Measurements from ENCODE around the gene GPI. TPM values are rescaled to one million over a fixed set of nuclear protein-coding genes. Genes with fewer than 3 reads are reported as not detected.

Gene GPI
- total and polyA plus RNA-seq, 4 donors: 51.0 to 197 (median 130) TPM

DNA sequence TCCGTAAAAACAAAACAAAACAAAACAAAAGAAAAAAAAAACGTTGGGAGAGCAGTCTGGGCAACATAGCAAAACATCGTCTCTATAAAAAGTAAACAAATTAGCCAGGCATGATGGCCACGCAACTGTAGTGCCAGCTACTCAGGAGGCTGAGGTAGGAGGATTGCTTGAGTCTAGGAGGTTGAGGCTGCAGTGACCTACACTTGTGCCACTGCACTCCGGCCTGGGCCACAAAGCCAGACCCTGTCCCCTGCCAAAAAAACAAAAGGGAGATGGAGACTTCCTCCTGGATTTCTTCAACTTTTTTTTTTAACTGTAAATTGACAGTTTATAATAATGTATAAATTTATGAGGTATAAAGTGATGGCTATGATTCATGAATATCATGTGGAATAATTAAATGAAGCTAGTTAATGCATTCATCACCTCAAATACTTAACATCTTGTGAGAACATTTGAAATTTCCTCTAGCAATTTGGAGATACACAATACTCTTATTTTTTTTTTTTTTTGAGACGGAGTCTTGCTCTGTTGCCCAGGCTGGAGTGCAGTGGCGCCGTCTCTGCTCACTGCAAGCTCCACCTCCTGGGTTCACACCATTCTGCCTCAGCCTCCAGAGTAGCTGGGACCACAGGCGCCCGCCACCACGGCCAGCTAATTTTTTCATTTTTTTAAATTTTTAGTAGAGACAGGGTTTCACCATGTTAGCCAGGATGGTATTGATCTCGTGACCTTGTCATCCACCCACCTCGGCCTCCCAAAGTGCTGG lies 41.1 kb downstream of the GPI start:
- WGBS, 2 donors: 85 to 86% methylated on average over 13 of the region's 13 CpGs
- Histone ChIP-seq H3K4me1 (ENCODE audit: control insufficient read depth in 1 of 2, insufficient read depth in 2 of 2, low read length in 2 of 2) (no peaks in the 10 kb centered on the region), H3K4me3 (ENCODE audit: low read length in 2 of 2) (no peak overlapping the region), H3K27ac (ENCODE audit: low read depth in 1 of 2, low read length in 2 of 2) (no peak overlapping the region), H3K9me3 (ENCODE audit: control insufficient read depth, low read length) (no peaks in the 10 kb centered on the region), H3K36me3 (ENCODE audit: control insufficient read depth in 1 of 2, insufficient read depth in 2 of 2, low read length in 1 of 2) (no peaks in the 10 kb centered on the region), H3K27me3 (ENCODE audit: control insufficient read depth in 1 of 2, insufficient read depth in 2 of 2, low read length in 1 of 2) (no peaks in the 10 kb centered on the region)
- intact Hi-C loops (cut with DNase I): no loop called here
- ATAC-seq (ENCODE audit: low FRiP score): no peak
- peak in 1 of 2 donors; percentile 32 for DNase-seq

DNA sequence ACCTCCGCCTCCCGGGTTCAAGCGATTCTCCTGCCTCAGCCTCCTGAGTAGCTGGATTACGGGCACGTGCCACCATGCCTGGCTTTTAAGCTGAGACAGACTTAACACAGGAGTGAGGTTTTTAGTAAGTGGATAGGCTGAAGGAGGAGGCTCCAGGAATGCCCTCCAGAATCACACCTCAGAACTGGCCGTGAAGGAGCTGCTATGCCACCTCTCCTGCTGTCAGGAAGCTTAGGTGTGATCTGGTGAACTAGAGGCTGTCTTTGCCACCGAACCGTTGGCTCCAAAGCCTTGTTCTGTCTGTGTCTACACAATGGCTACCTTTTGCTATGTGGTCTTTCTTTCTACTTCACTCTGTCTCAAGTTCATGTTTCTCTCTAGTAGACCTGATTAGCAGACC lies 43.4 kb downstream of the GPI start:
- Histone ChIP-seq H3K4me1 (ENCODE audit: control insufficient read depth in 1 of 2, insufficient read depth in 2 of 2, low read length in 2 of 2) (no peaks in the 10 kb centered on the region), H3K27ac (ENCODE audit: low read depth in 1 of 2, low read length in 2 of 2) (no peak overlapping the region), H3K27me3 (ENCODE audit: control insufficient read depth in 1 of 2, insufficient read depth in 2 of 2, low read length in 1 of 2) (no peaks in the 10 kb centered on the region), H3K4me3 (ENCODE audit: low read length in 2 of 2) (no peak overlapping the region), H3K36me3 (ENCODE audit: control insufficient read depth in 1 of 2, insufficient read depth in 2 of 2, low read length in 1 of 2) (no peaks in the 10 kb centered on the region), H3K9me3 (ENCODE audit: control insufficient read depth, low read length) (no peaks in the 10 kb centered on the region)
- WGBS, 2 donors: 88 to 90% methylated on average over 8 of the region's 8 CpGs
- ATAC-seq (ENCODE audit: low FRiP score): no peak
- intact Hi-C loops (cut with DNase I): no loop called here
- peak in 1 of 2 donors; percentile 31 for DNase-seq

DNA sequence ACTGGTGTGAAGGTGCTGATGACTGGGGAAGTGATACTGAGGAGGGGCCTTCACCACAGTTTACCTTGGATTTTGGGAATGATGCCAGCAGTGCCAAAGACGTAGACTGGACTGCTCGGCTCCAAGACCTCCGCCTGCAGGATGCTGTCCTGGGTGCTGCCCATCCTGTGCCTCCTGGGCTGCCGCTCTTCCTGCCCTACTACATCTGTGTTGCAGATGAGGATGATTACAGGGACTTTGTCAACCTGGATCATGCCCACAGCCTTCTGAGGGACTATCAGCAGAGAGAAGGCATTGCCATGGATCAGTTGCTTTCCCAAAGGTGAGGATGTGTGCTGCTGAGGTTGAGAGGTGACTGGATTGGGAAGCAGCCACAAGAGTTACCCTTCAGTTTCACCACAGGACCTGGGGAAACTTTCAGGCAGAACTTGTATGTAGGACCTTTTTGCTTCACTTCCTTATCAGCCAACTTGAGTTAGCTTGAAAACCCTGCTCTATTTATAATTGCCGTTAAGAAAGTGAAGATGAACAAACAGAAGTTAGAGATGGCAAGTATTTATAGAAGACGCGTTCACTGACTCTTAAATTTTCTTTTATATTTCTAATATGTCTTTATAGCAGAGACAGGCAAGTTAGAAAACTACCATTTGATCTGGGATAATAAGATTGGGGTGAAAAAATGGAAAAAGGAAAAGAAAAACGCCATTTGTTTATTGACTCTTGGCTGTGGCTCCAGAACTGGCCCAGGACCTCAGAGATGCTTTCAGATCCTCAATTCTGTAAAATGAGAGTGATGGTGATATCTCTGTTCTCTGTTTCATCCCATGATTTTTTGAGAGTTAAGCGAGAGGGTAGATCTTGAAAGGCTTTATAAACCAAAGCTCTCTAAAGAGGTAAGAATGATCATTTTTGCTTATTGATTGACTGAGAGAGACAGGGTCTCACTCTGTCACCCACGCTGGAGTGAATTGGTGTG lies 44.5 kb downstream of the GPI start:
- no peak for ATAC-seq (ENCODE audit: low FRiP score)
- Histone ChIP-seq H3K27ac (ENCODE audit: low read depth in 1 of 2, low read length in 2 of 2) (no peak overlapping the region), H3K4me1 (ENCODE audit: control insufficient read depth in 1 of 2, insufficient read depth in 2 of 2, low read length in 2 of 2) (no peaks in the 10 kb centered on the region), H3K27me3 (ENCODE audit: control insufficient read depth in 1 of 2, insufficient read depth in 2 of 2, low read length in 1 of 2) (no peaks in the 10 kb centered on the region), H3K4me3 (ENCODE audit: low read length in 2 of 2) (no peak overlapping the region), H3K9me3 (ENCODE audit: control insufficient read depth, low read length) (no peaks in the 10 kb centered on the region), H3K36me3 (ENCODE audit: control insufficient read depth in 1 of 2, insufficient read depth in 2 of 2, low read length in 1 of 2) (no peaks in the 10 kb centered on the region)
- DNase-seq: peak in 1 of 2 donors; percentile 11
- intact Hi-C loops (cut with DNase I): no loop called here
- WGBS, 2 donors: 75 to 83% methylated on average over 10 of the region's 10 CpGs

DNA sequence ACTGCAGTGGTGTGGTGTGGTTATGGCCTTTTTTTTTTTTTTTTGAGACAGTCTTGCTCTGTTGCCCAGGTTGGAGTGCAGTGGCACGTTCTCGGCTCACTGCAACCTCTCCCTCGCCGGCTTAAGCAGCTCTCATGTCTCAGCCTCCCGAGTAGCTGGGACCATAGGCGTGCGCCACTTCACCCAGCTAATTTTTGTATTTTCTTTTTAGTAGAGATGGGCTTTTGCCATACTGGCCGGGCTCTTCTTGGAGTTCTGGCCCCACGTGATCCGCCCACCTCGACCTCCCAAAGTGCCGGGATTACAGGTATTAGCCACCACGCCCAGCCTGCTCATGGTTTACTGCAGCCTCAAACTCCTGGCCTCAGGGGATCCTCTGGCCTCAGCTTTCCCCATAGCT lies 46.2 kb downstream of the GPI start:
- 97% methylated on average over 13 of the region's 13 CpGs for WGBS, 2 donors
- H3K27me3 ChIP-seq (ENCODE audit: control insufficient read depth in 1 of 2, insufficient read depth in 2 of 2, low read length in 1 of 2): no peaks in the 10 kb centered on the region
- DNase-seq: no peak
- intact Hi-C loops (cut with DNase I): no loop called here
- H3K4me1 ChIP-seq (ENCODE audit: control insufficient read depth in 1 of 2, insufficient read depth in 2 of 2, low read length in 2 of 2): no peaks in the 10 kb centered on the region
- H3K4me3 ChIP-seq (ENCODE audit: low read length in 2 of 2): no peak overlapping the region
- no peaks in the 10 kb centered on the region for H3K9me3 ChIP-seq (ENCODE audit: control insufficient read depth, low read length)
- H3K27ac ChIP-seq (ENCODE audit: low read depth in 1 of 2, low read length in 2 of 2): no peak overlapping the region
- no peaks in the 10 kb centered on the region for H3K36me3 ChIP-seq (ENCODE audit: control insufficient read depth in 1 of 2, insufficient read depth in 2 of 2, low read length in 1 of 2)
- ATAC-seq (ENCODE audit: low FRiP score): no peak

DNA sequence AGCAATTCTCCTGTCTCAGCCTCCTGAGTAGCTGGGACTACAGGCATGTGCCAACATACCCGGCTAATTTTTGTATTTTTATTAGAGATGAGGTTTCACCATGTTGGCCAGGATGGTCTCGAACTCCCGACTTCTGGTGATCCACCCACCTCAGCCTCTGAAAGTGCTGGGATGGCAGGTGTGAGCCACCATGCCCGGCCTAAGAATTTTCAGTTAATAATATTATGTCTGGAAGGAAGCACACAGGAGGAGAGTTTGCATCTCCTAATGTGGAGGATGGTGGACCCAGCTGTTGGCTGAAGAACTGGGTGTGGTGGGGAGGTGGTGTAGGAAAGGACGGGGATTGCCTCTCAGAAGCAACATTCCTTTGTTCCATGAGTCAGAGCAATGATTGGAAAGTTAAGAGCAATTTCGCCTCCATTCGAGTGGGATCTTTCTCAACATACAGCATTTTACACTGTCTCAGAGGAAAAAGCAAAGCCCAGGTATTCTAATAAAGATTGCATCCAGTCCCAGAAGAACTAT lies 51.1 kb downstream of the GPI start:
- no peak overlapping the region for H3K27ac ChIP-seq (ENCODE audit: low read depth in 1 of 2, low read length in 2 of 2)
- ATAC-seq (ENCODE audit: low FRiP score) (no peak), DNase-seq (no peak)
- no peaks in the 10 kb centered on the region for H3K36me3 ChIP-seq (ENCODE audit: control insufficient read depth in 1 of 2, insufficient read depth in 2 of 2, low read length in 1 of 2)
- H3K27me3 ChIP-seq (ENCODE audit: control insufficient read depth in 1 of 2, insufficient read depth in 2 of 2, low read length in 1 of 2): no peaks in the 10 kb centered on the region
- no peaks in the 10 kb centered on the region for H3K9me3 ChIP-seq (ENCODE audit: control insufficient read depth, low read length)
- no peaks in the 10 kb centered on the region for H3K4me1 ChIP-seq (ENCODE audit: control insufficient read depth in 1 of 2, insufficient read depth in 2 of 2, low read length in 2 of 2)
- intact Hi-C loops (cut with DNase I): no loop called here
- 91 to 92% methylated on average over 7 of the region's 7 CpGs for WGBS, 2 donors
- H3K4me3 ChIP-seq (ENCODE audit: low read length in 2 of 2): no peak overlapping the region

DNA sequence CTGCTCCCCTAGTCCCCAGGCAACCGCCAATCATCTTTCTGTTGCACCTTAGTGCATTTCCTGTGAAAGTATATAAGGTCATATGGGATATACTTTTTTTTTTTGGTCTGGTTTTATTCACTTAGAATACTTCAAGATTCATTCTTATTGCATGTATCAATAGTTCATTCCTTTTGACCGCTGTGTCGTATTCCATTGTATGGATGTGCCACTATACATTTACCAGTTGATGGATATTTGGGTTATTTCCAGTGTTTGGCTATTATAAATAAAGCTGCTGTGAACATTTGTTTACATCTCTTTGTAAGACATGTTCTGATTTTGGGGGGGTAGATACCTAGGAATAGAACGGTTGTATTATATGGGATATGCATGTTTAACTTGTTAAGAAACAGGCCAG lies 53.3 kb downstream of the GPI start:
- Histone ChIP-seq H3K4me1 (ENCODE audit: control insufficient read depth in 1 of 2, insufficient read depth in 2 of 2, low read length in 2 of 2) (no peaks in the 10 kb centered on the region), H3K36me3 (ENCODE audit: control insufficient read depth in 1 of 2, insufficient read depth in 2 of 2, low read length in 1 of 2) (no peaks in the 10 kb centered on the region), H3K9me3 (ENCODE audit: control insufficient read depth, low read length) (no peaks in the 10 kb centered on the region), H3K4me3 (ENCODE audit: low read length in 2 of 2) (no peak overlapping the region), H3K27me3 (ENCODE audit: control insufficient read depth in 1 of 2, insufficient read depth in 2 of 2, low read length in 1 of 2) (no peaks in the 10 kb centered on the region), H3K27ac (ENCODE audit: low read depth in 1 of 2, low read length in 2 of 2) (no peak overlapping the region)
- WGBS, 2 donors: 95% methylated on average over 4 of the region's 4 CpGs
- no peak for ATAC-seq (ENCODE audit: low FRiP score)
- DNase-seq: no peak
- intact Hi-C loops (cut with DNase I): no loop called here

DNA sequence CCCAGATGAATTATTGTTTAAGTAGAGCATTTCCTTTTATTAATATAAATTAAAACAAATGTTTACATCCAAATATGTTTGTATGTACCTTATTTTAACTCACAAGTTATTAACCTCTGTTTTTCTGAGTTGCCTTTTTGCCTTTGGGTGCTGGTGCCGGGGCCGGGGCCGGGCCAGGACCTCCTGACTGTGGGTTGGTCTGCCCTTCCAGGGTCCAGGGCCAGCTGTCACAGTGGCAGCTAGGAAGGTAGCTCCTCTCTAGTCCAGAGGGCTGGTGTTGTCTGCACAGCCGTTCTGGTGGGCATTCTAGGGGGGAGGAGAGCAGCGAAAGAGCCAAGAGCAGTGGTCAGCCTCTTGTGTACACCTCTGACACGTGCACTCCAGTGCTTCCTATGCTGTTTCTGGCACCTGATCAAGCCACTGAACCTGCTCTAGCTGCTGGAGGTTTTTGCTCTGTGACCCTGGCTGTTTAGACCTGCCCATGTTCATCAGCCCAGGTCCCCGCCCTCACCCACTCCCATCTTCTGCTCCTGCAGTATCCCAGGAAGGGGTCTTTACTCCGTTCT lies 61.2 kb downstream of the GPI start:
- 82 to 84% methylated on average over 8 of the region's 8 CpGs for WGBS, 2 donors
- H3K27me3 ChIP-seq (ENCODE audit: control insufficient read depth in 1 of 2, insufficient read depth in 2 of 2, low read length in 1 of 2): peaks cover 0 to 2% of the 10 kb centered on the region in 2 donors
- H3K4me3 ChIP-seq (ENCODE audit: low read length in 2 of 2): no peak overlapping the region
- H3K9me3 ChIP-seq (ENCODE audit: control insufficient read depth, low read length): no peaks in the 10 kb centered on the region
- ATAC-seq (ENCODE audit: low FRiP score) (no peak), DNase-seq (no peak)
- intact Hi-C loops (cut with DNase I): loop anchor here in 1 of 2 donors (5.0 kb wide), 1 partner anchor 56 kb away; the partner anchor contains the start of gene WTIP
- H3K27ac ChIP-seq (ENCODE audit: low read depth in 1 of 2, low read length in 2 of 2): no peak overlapping the region
- H3K36me3 ChIP-seq (ENCODE audit: control insufficient read depth in 1 of 2, insufficient read depth in 2 of 2, low read length in 1 of 2): no peaks in the 10 kb centered on the region
- H3K4me1 ChIP-seq (ENCODE audit: control insufficient read depth in 1 of 2, insufficient read depth in 2 of 2, low read length in 2 of 2): no peaks in the 10 kb centered on the region

DNA sequence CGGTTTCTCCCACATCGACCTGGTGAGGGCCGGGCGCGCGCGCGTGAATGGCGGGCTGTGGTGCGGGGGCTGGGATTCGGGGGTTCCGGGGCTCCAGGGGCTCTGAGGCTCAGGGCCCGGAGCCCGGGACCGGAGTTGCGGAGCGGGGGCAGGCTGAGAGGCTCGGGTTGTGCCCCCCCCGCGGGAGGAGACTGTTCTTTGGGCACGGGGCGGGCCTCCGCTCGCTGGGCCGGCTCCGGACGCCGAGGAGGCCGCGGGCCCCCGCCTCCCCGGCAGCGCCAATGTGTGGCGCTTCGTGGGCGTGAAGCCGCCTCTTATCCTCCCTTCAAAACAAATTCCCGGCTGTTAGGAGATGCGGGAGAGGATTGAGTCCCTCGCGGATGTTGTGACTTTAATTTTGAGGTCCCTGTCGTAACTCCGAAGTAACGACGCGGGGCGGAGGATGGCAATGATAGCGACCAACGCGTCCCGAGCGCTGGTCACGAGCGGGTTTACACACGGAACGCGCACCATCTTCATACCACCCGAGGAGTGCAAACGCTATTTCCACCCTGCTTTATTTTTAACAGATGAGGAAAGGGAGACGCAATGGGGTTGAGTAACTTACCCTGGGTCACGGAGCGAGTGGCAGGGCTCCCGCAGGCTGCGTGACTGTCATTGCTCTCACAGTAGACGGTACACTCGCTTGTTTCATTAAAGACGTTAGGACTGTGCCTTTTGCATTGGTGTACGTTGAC lies 63.7 kb downstream of the GPI start:
- Histone ChIP-seq H3K4me3 (ENCODE audit: low read length in 2 of 2) (peak overlapping the region; percentile 83 to 94), H3K27me3 (ENCODE audit: control insufficient read depth in 1 of 2, insufficient read depth in 2 of 2, low read length in 1 of 2) (peaks cover 0 to 2% of the 10 kb centered on the region in 2 donors), H3K27ac (ENCODE audit: low read depth in 1 of 2, low read length in 2 of 2) (peak overlapping the region; percentile 72 to 94), H3K36me3 (ENCODE audit: control insufficient read depth in 1 of 2, insufficient read depth in 2 of 2, low read length in 1 of 2) (no peaks in the 10 kb centered on the region), H3K9me3 (ENCODE audit: control insufficient read depth, low read length) (no peaks in the 10 kb centered on the region), H3K4me1 (ENCODE audit: control insufficient read depth in 1 of 2, insufficient read depth in 2 of 2, low read length in 2 of 2) (peaks cover under 1 to 2% of the 10 kb centered on the region in 2 donors)
- peak; percentile 60 to 85 for DNase-seq
- ATAC-seq (ENCODE audit: low FRiP score): peak; percentile 72
- WGBS, 2 donors: 0% methylated on average over 67 to 68 of the region's 68 CpGs
- intact Hi-C loops (cut with DNase I): loop anchor here in 1 of 2 donors (5.0 kb wide), 1 partner anchor 54 kb away; the partner anchor contains the start of gene WTIP
